Tibial nerve (tissue), 4 donors: ENCODE results near the gene NUDT21. TPM values are rescaled to one million over a fixed set of nuclear protein-coding genes. Genes with fewer than 3 reads are reported as not detected.

Source experiments
- DNase-seq, 2 donors: peaks; one replicate each; pipeline ENCODE4 v3.0.0-alpha.2; 2019; ENCODE audit warnings: low spot score in 2 of 2
- H3K27ac ChIP-seq, 4 donors: fragments of 200-600 bp; sonication (generic) in 3 of 4; one replicate each; pipeline ENCODE4 v1.5.1; 2017 to 2019; ENCODE audit warnings: mild to moderate bottlenecking in 1 of 4
- H3K27me3 ChIP-seq, 2 donors: fragments of 200-600 bp; sonication (generic) in 1 of 2; one replicate each; pipeline versions ENCODE4 v1.5.1 to v1.6.0; 2017 to 2019
- H3K36me3 ChIP-seq, 3 donors: fragments of 200-600 bp; sonication (generic); one replicate each; pipeline ENCODE4 v1.5.1; 2018 to 2019
- H3K4me1 ChIP-seq, 4 donors: fragments of 200-600 bp; sonication (generic) in 3 of 4; one replicate each; pipeline ENCODE4 v1.5.1; 2017 to 2019
- H3K4me3 ChIP-seq, 4 donors: fragments of 200-600 bp; sonication (generic) in 3 of 4; one replicate each; pipeline ENCODE4 v1.5.1; 2017 to 2019; ENCODE audit warnings: mild to moderate bottlenecking in 1 of 4, moderate library complexity in 1 of 4
- H3K9me3 ChIP-seq, 4 donors: fragments of 200-600 bp; sonication (generic) in 3 of 4; one replicate each; pipeline ENCODE4 v1.5.1; 2017 to 2019
- EP300 ChIP-seq, 2 donors: sonication (generic); formaldehyde crosslinking; IDR thresholded peaks; one replicate each; pipeline ENCODE4 v1.6.1; 2017; ENCODE audit warnings: antibody characterized with exemption in 2 of 2, mild to moderate bottlenecking in 1 of 2
- POLR2A ChIP-seq, 2 donors: fragments of 450-650 bp; IDR thresholded peaks; one replicate each; pipeline ENCODE4 v1.6.1; 2017; ENCODE audit warnings: antibody characterized with exemption in 2 of 2, mild to moderate bottlenecking in 2 of 2, moderate library complexity in 2 of 2
- whole genome bisulfite sequencing, 2 donors: methylation state at CpG; one replicate each; pipeline ENCODE4 v1.1.5; 2018; 5-methylcytosine and 5-hydroxymethylcytosine counted together
- total RNA-seq, 4 donors: library from RNA; depleted of rRNA; stranded (reverse); fragments of >200 nt; gene quantifications; one replicate each; pipeline ENCODE4 v1.1.0, GENCODE V29; 2016
- TF ChIP-seq, protein P1 (sequence below), 5 experiments: fragments of 200-600 bp in 3 of 5; fragments of 450-650 bp in 2 of 5; sonication (generic) in 3 of 5; IDR thresholded peaks; one replicate each; pipeline ENCODE4 v1.5.1; 2016 to 2019; ENCODE audit warnings: antibody characterized with exemption in 5 of 5, mild to moderate bottlenecking in 3 of 5, moderate library complexity in 2 of 5

NUDT21 gene
- total RNA-seq, 4 donors from 2014 or later = 41.5 to 57.3 (median 47.2) TPM

DNA sequence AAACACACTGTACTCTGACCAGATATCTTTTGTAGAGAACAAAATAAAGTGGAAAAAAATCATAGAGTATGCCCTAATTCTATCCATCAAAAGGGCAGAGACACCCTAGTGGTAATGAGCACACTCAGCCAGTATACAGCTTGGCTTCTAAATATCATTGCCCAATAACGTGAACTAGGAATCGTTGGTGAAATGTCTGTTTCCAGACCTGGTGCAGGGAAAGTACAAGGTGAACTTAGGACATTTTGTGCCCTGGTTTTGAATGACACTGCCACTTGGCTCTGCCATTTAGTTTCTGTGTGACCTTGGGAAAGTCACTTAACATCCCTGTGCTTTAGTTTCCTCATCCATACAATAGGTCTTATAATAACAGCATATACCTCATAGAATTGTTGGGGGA, 39.5 kb downstream of the NUDT21 start:
- 91 to 100% methylated on average over 2 of the region's 2 CpGs for WGBS, 2 donors
- Histone ChIP-seq H3K36me3 (peaks cover 0 to 66% (median 5%) of the 10 kb centered on the region in 3 donors), H3K9me3 (no peaks in the 10 kb centered on the region), H3K27me3 (no peaks in the 10 kb centered on the region), H3K27ac (no peak overlapping the region), H3K4me3 (no peak overlapping the region), H3K4me1 (peaks cover 0 to 23% (median 0%) of the 10 kb centered on the region in 4 donors)
- no peak for DNase-seq
- TF ChIP-seq, protein P1, sequence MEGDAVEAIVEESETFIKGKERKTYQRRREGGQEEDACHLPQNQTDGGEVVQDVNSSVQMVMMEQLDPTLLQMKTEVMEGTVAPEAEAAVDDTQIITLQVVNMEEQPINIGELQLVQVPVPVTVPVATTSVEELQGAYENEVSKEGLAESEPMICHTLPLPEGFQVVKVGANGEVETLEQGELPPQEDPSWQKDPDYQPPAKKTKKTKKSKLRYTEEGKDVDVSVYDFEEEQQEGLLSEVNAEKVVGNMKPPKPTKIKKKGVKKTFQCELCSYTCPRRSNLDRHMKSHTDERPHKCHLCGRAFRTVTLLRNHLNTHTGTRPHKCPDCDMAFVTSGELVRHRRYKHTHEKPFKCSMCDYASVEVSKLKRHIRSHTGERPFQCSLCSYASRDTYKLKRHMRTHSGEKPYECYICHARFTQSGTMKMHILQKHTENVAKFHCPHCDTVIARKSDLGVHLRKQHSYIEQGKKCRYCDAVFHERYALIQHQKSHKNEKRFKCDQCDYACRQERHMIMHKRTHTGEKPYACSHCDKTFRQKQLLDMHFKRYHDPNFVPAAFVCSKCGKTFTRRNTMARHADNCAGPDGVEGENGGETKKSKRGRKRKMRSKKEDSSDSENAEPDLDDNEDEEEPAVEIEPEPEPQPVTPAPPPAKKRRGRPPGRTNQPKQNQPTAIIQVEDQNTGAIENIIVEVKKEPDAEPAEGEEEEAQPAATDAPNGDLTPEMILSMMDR (IDR thresholded peaks at IDR 0.05) = no peak

DNA sequence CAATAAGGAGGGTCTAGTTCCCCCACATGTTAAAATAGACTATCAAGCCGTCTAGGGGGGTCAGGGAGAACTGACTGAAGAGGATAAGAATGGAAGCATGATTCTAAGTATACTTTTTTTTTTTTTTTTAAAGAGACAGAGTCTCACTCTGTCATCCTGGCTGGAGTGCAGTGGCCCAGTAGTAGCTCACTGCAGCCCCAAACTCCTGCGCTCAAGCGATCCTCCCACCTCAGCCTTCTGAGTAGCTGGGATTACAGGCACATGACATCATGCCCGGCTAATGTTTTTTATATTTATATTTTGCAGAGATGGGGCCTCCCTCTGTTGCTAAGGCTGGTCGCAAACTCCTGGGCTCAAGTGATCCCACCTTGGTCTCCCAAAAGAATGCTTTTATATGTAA, 40.0 kb downstream of the NUDT21 start:
- Histone ChIP-seq H3K27me3 (no peaks in the 10 kb centered on the region), H3K4me1 (peaks cover 0 to 23% (median 0%) of the 10 kb centered on the region in 4 donors), H3K4me3 (no peak overlapping the region), H3K27ac (no peak overlapping the region), H3K36me3 (peaks cover 0 to 66% (median 5%) of the 10 kb centered on the region in 3 donors), H3K9me3 (no peaks in the 10 kb centered on the region)
- TF ChIP-seq, protein P1 (IDR thresholded peaks at IDR 0.05) = no peak
- TF ChIP-seq EP300 (IDR thresholded peaks at IDR 0.05) (no peak), POLR2A (IDR thresholded peaks at IDR 0.05) (no peak)
- WGBS, 2 donors = 69 to 79% methylated on average over 5 of the region's 5 CpGs
- DNase-seq = no peak

DNA sequence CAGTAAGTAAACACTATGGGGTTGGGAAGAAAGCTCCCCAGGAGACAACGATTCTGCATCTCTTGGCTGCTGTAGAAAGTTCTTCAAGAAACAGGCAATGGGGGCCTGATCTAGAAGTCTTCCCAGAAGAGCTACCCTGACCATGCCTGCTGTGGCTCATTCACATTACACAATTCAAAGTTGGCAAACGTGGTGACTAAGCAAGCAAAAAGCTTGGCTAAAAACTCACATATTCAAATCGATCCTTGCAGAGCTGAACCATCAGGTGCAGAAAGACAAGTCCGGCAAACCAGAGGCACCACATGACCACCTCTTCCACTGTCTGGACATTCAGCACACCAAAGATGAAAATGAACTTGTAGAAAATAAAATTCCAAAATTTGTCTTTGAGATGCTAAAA, 41.9 kb downstream of the NUDT21 start:
- no peaks in the 10 kb centered on the region for H3K9me3 ChIP-seq
- peak overlapping the region in 1 of 4 donors; percentile 9 for H3K27ac ChIP-seq
- no peak overlapping the region for H3K4me3 ChIP-seq
- H3K4me1 ChIP-seq = peaks cover 0 to 7% (median 0%) of the 10 kb centered on the region in 4 donors
- TF ChIP-seq POLR2A (IDR thresholded peaks at IDR 0.05) (no peak), EP300 (IDR thresholded peaks at IDR 0.05) (no peak)
- TF ChIP-seq, protein P1 (IDR thresholded peaks at IDR 0.05) = no peak
- no peaks in the 10 kb centered on the region for H3K27me3 ChIP-seq
- 82 to 87% methylated on average over 4 of the region's 4 CpGs for WGBS, 2 donors
- H3K36me3 ChIP-seq = peaks cover 0 to 79% (median 5%) of the 10 kb centered on the region in 3 donors
- DNase-seq = no peak

DNA sequence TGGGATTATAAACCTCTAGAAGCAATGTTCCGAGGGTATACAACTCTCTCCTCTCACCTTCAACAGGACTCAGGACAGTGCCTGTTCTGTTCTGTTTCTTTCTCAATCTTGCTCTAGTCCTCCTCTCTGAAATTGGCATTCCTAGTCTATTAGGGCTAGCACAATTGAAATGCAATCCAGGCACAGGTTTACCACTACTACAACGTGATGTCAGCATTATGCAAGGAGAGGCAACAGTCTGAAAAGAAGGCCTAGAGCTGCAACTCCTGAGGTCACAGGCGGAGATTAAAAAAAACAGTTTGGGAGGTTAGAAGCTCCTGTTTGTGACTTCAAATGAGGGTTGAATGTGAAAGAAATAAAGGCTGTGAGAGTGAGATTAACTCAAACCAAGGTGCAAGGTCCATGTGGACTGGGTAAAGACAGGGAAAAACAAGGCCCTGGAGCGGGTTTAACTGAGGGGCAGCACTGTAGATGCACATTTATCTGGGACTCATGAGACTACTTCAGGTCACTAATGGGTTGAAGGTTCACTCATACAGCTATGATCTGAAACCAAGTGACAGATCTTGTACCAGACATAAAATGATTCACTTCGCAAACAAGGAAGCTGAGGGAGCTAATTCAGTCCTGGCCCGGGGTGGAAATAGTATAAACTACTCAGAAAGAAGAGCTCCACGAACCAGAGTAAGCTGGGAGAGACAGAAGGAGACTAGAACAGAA, 42.6 kb downstream of the NUDT21 start:
- no peak overlapping the region for H3K4me3 ChIP-seq
- 68 to 84% methylated on average over 7 of the region's 7 CpGs for WGBS, 2 donors
- H3K9me3 ChIP-seq = no peaks in the 10 kb centered on the region
- TF ChIP-seq, protein P1 (IDR thresholded peaks at IDR 0.05) = no peak
- TF ChIP-seq EP300 (IDR thresholded peaks at IDR 0.05) (no peak), POLR2A (IDR thresholded peaks at IDR 0.05) (no peak)
- no peak for DNase-seq
- H3K4me1 ChIP-seq = peaks cover 0 to under 1% (median 0%) of the 10 kb centered on the region in 4 donors
- H3K27ac ChIP-seq = no peak overlapping the region
- H3K36me3 ChIP-seq = peaks cover 0 to 83% (median 5%) of the 10 kb centered on the region in 3 donors
- H3K27me3 ChIP-seq = no peaks in the 10 kb centered on the region

DNA sequence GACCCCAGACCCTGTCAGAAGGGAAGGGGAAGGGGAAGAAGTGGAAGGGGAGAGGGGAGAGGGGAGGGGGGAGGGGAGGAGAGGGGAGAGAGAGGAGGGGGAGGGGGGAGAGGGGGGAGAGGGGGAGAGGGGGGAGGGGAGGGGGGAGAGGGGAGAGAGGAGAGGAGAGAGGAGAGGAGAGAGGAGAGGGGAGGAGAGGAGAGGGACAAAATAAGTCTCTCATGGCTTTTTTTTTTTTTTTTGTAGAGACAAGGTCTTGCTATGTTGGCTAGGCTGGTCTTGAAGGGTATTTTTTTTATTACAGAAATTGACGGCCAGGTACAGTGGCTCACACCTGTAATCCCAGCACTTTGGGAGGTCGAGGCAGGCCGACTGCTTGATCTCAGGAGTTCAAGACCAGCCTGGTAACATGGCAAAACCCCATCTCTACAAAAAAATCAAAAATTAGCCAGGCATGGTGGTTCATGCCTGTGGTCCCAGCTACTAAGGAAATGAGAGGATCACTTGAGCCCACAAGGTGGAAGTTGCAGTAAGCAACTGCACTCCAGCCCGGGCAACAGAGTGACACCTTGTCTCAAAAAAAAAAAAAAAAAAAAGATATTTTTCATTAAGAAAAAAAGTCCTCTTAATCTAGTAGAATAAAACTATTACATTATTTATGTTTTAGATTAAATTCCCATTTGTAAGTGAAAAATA, 45.0 kb downstream of the NUDT21 start:
- no peaks in the 10 kb centered on the region for H3K9me3 ChIP-seq
- TF ChIP-seq POLR2A (IDR thresholded peaks at IDR 0.05) = no peak
- TF ChIP-seq, protein P1 (IDR thresholded peaks at IDR 0.05) = no peak
- TF ChIP-seq EP300 (IDR thresholded peaks at IDR 0.05) = no peak
- H3K27me3 ChIP-seq = no peaks in the 10 kb centered on the region
- no peak overlapping the region for H3K4me3 ChIP-seq
- H3K27ac ChIP-seq = no peak overlapping the region
- no peaks in the 10 kb centered on the region for H3K4me1 ChIP-seq
- WGBS, 2 donors = 70 to 78% methylated on average over 4 of the region's 4 CpGs
- DNase-seq = no peak
- H3K36me3 ChIP-seq = peaks cover 2 to 83% (median 17%) of the 10 kb centered on the region in 3 donors
